ENCODE data around the gene ARMS2. TPM values are rescaled to one million over a fixed set of nuclear protein-coding genes. Genes with fewer than 3 reads are reported as not detected.
A peak's percentile ranks its signal among the peaks of the same experiment; 100 is the strongest.

Gene ARMS2
- polyA plus RNA-seq, 1 donor, result not detected

- DNase-seq (ENCODE audit: low read depth), result no peak
Measured at GRCh38 chr10:122471531-122472177, 17.2 kb downstream of the ARMS2 start.

- no peak for DNase-seq (ENCODE audit: low read depth)
Measured at GRCh38 chr10:122473116-122473515, 18.7 kb downstream of the ARMS2 start.

GRCh38 chr10:122474131-122474818, 19.8 kb downstream of the ARMS2 start:
- no peak for DNase-seq (ENCODE audit: low read depth)

- DNase-seq (ENCODE audit: low read depth), result no peak
Measured at GRCh38 chr10:122475100-122475499, 20.6 kb downstream of the ARMS2 start.

GRCh38 chr10:122475591-122476332, 21.3 kb downstream of the ARMS2 start:
- DNase-seq (ENCODE audit: low read depth), result no peak

GRCh38 chr10:122476333-122476695, 21.9 kb downstream of the ARMS2 start:
- DNase-seq (ENCODE audit: low read depth), result no peak

GRCh38 chr10:122477436-122477835, 23.0 kb downstream of the ARMS2 start:
- DNase-seq (ENCODE audit: low read depth), result no peak

GRCh38 chr10:122478971-122479370, 24.5 kb downstream of the ARMS2 start:
- no peak for DNase-seq (ENCODE audit: low read depth)

GRCh38 chr10:122480146-122480833, 25.8 kb downstream of the ARMS2 start:
- DNase-seq (ENCODE audit: low read depth), result no peak

- no peak for DNase-seq (ENCODE audit: low read depth)
Measured at GRCh38 chr10:122481296-122482056, 27.0 kb downstream of the ARMS2 start.

GRCh38 chr10:122484276-122485060, 30.0 kb downstream of the ARMS2 start:
- no peak for DNase-seq (ENCODE audit: low read depth)

- no peak for DNase-seq (ENCODE audit: low read depth)
Measured at GRCh38 chr10:122485670-122486069, 31.2 kb downstream of the ARMS2 start.

GRCh38 chr10:122486406-122487080, 32.1 kb downstream of the ARMS2 start:
- no peak for DNase-seq (ENCODE audit: low read depth)

GRCh38 chr10:122487174-122487765, 32.8 kb downstream of the ARMS2 start:
- no peak for DNase-seq (ENCODE audit: low read depth)

- no peak for DNase-seq (ENCODE audit: low read depth)
Measured at GRCh38 chr10:122490268-122490667, 35.8 kb downstream of the ARMS2 start.

GRCh38 chr10:122490786-122491680, 36.6 kb downstream of the ARMS2 start:
- DNase-seq (ENCODE audit: low read depth), result no peak

- DNase-seq (ENCODE audit: low read depth), result no peak
Measured at GRCh38 chr10:122492006-122492405, 37.6 kb downstream of the ARMS2 start.

- peak; percentile 96 for DNase-seq (ENCODE audit: low read depth)
Measured at GRCh38 chr10:122492999-122493481, 38.6 kb downstream of the ARMS2 start.
